Central memory CD4-positive, alpha-beta T cell (primary cell): ENCODE measurements around the gene TSSC4.

Source experiments
- DNase-seq: peaks from one replicate; pipeline ENCODE4 v3.0.0; 2022

Gene TSSC4

DNA sequence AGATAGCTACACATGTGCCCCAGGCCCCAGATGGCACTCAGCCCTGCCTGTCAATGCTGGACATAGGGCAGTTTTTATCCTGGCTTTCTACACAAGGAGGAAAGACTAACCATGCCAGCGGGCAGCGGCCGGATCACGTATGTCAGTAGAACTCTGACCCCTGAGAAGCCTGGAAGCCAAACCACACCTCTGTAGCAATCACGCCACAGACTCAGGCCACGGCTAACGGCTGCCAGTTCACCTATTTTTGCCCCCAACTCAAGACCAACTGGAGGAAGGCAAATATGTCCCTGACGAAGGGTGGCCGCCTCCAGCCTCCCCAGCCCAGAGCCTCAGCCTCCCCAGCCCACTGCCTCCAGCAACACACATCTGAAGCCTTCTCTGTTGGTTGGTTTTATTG, 30.7 kb upstream of the TSSC4 start:
- no peak for DNase-seq

- DNase-seq: no peak
These were observed 25.9 kb upstream of the TSSC4 start for GRCh38 chr11:2374456-2375201.

- no peak for DNase-seq
These were observed 25.2 kb upstream of the TSSC4 start for GRCh38 chr11:2375341-2375853.

GRCh38 chr11:2375964-2376551, 24.5 kb upstream of the TSSC4 start:
- no peak for DNase-seq

GRCh38 chr11:2376751-2377451, 23.6 kb upstream of the TSSC4 start, which contains the start of gene CD81:
Gene CD81 (plus strand): TSS chr11:2377310. CDS start chr11:2377550, 240 bp downstream.
- DNase-seq: peak; percentile 53

DNA sequence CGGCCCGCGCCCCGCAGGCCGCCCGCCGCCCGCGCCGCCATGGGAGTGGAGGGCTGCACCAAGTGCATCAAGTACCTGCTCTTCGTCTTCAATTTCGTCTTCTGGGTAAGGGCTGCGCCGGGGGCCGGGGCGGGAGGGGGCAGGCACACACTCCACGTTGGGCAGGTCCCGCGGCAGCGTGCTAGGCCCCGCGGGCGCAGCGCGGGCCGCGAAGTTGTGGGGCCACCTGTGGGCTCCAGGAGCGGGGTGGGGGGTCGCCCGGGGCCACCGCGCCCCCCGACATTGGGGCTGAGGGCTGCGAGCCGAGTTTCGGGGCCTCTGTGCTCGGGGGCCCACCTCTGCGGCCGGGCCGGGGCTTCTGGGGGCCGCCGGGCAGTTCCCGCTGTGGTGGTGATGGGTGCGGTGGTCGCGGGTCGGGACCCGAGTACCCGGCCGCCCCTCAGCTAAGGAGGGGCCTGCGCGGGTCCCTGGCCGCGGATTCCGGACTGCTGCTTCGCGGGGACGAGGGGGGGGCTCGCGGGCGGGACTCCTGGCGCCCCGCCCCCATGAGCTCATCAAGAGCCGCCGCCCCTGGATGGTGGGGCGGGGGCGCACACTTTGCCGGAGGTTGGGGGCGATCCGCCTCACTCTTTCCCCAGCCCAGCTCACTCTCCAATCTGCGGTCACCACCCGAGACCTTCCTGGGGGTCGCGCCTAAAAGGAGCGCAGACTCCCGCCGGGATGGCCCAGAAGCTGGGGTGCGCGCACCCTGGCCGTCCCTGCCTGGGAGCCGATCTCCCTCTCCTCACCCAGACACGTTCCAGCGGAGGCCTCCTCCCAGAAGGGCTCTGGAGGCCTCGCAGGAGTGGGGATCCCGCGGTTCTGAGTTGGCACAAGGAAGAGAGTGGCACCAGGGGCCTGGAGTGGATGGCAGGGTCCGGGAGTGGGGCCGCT, 22.8 kb upstream of the TSSC4 start:
- peak; percentile 42 for DNase-seq

DNA sequence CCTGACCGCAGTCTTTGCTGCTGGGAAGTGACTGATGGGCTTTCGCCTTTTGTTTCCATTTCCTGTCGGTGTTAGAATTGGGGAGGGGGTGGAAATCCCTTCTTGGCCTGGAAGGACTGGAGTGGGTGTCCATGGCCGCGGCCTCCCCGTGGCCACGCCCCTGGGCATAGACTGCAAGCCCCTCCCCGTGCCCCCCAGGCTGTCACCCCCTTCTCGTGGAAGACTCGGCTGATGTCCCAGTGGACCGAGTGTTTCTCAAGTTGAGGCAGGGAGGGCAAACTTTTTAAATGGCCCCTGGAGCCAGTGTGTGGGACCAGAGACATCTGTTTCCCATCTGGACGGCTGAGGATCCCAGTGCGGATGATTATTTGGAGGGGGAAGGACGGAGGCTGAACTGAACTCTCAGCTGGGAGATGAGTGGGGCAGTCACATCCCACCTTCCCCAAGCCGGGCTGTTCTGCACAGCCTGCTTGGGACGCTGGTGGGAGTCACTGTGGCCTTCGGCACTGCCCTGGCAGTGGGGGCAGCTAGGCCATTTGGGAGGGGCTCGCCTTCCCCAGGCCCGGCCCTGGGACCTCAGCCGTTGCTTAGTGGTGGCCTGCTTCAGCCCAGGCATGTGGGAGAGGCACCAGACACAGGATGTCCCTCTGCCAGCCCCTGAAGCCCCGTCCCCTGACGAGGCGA, 21.9 kb upstream of the TSSC4 start:
- DNase-seq: no peak

- no peak for DNase-seq
These were observed 20.9 kb upstream of the TSSC4 start for GRCh38 chr11:2379466-2380174.

DNA sequence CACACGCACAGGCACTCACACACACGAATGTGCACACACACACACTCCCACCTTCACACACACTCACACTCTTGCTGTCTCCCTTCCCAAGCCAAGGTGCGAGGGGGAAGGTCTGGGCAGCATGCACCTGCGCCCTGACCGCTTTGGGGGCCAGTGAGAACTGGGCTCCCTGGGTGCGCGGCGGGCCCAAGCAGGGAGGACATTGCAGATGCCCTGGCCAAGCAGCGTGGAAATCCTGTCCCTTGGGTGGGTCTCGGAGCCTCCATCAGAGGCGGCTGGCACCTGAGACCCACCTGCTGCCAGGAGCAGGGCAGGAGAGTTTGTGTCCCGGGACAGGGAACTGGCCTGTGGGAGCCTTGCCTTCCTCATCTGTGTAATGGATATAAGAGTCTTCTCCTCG, 20.2 kb upstream of the TSSC4 start:
- DNase-seq: no peak

DNA sequence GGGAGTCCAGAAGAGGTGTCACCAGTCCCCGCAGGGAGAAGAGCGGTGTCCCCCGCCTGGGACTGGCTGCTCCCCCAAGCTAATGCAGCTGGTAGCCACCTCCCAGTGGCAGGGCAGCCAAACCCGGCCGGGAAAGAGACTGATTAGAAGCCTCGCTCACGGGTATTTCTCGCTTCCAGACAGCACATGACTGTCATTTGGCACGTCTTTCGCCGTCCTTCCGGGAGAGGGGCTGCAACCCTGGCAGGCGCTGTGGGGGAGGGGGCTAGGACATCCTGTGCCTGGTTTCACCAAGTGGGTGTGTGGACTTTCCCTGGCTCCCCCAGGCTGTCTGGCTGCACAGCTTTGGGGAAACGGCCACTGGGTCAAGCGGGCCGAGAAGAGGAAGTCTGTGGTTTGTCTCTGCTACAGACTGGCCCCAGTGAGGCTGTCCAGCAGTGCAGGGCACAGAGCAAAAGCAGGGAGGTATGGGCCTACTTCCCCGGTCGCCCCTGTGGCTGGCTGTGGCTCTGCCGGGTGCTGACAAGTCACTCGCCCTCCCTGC, 19.7 kb upstream of the TSSC4 start:
- no peak for DNase-seq

- no peak for DNase-seq
These were observed 18.9 kb upstream of the TSSC4 start for GRCh38 chr11:2381494-2382128.

- DNase-seq: no peak
These were observed 18.4 kb upstream of the TSSC4 start for GRCh38 chr11:2382129-2382517.

DNA sequence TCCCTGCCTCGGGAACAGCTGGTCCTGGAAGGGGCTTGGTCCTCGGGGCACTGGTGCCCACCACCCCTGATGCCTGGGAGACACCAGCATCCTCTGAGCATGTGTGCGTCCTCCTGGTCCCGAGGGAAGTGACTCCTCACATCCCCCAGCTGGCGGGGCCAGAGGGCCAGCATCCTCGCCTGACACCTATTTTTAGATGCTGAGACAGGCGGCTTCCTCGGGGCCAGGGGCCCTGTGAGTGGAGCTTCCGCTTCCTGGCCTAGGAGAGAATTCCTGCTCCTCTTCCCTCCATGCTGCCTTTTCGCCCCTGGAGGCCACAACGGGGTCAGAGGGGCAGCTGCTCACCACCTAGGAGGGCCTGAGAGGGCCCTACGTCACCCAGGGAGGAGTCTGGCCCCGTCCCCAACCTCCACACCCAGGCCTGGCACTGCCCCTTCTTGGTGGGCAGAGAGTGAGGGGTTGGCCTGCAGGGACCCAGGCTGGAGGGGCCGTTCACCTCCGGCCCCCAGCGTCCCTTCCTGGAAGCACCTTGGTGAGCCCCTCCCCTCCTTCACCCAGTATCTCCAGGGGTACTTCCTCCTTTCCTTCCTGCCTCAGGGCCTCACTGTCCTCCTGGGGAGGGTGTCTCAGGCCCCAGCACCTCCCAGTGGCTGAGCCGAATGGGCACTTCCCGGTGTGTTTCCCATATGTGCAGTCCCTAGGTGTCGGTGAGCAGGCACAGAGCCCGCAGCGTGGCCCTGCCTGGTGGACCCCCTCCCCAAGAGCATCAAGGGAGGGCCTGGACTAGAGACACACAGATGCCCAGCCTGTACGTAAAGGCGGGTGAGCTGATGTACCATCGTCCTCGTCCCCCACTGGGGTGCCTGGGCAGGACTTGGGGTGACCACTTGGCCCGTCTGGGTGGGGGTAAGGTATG, 17.4 kb upstream of the TSSC4 start:
- DNase-seq: no peak

DNA sequence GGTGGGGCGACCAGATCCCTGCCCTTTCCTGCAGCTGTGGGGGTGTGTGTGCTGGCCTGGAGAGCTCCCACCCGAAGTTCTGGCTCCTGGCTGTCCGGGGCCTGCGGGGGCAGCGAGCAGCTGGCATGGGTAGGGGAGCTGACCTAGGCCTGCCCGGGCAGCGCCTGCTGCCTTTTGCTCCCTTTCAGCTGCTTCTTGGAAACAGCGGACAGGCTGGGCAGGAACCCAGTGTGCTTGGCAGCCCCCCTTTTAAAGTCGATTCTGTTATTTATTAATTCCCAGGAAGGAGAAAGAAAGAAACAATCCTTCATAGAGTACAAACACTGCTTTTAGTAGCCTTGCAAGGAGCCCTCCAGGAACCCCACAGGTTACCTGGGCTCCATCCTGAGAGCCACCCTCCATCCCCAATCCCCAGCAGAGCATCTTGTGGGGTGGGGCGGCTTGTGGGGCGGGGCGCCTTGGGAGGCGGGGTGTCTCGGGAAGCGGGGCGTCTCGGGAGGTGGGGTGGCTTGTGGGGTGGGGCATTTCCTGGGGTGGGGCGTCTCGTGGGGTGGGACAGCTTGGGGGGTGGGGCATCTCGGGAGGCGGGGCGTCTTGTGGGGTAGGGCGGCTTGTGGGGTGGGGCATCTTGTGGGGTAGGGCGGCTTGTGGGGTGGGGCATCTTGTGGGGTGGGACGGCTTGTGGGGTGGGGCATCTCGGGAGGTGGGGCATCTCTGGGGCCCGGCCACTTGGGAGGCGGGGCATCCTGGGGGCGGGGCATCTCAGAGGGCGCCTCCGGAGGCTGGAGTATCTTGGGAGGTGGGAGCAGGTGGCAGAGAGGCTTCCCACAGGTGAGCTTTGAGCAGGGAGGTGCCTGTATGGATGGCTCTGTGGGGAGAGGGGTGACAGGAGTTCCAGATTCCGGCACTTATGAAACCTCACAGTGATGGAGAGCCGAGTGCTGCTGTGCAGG, 16.4 kb upstream of the TSSC4 start:
- DNase-seq: no peak

GRCh38 chr11:2385156-2386151, 15.1 kb upstream of the TSSC4 start:
- DNase-seq: no peak

DNA sequence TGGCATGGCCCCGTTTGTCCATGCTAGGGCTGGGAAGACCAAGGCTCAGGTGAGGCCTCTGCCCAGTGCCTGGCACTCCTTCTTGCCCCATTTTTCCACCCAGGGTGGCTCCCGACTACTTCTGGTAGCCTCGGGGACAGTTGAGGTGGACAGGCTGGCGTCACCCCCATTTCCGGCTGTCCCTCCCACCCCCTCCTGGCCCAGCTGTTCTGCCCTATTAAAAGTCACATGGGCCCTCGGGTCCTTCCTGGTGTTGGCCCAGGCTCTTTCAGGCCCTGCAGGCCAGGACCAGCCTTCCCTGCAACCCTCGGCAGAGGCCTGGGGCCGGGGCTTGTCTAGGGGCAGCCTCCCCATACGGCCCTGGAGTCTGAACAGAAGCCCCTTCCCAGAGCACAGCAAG, 14.0 kb upstream of the TSSC4 start:
- DNase-seq: no peak
